ENCODE measurements around the gene E2F6. TPM values are rescaled to one million over a fixed set of nuclear protein-coding genes. Genes with fewer than 3 reads are reported as not detected.

E2F6 gene
- total RNA-seq, 1 experiment from 2014 or later = 27.1 TPM

DNA sequence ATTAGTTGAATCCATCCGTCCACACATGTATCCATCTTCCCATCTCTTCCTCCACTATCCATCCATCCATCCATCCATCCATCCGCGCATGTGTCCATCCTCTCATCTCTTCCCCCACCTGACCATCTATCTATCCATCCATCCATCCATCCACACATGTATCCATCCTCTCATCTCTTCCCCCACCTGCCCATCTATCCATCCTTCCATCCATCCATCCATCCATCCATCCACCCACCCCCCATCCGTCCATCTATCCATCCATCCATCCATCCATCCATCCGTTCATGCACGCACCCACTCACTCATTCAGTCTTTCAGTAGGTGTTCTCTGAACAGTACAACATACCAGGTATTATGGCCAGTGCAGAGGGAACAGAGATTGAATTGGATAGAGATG lies 48.9 kb upstream of the E2F6 start:
- CTCF ChIA-PET = no interaction called here
- no peak overlapping the region for H3K9ac ChIP-seq (ENCODE audit: low read length)
- H3K9me2 ChIP-seq (replicated peaks; ENCODE audit: low read length) = no peaks in the 10 kb centered on the region
- H3K4me1 ChIP-seq (ENCODE audit: insufficient read depth, low read length) = no peaks in the 10 kb centered on the region
- no peaks in the 10 kb centered on the region for H3K9me3 ChIP-seq (ENCODE audit: low read length)
- no peaks in the 10 kb centered on the region for H3K79me2 ChIP-seq (ENCODE audit: low read length)
- POLR2A ChIA-PET (ENCODE audit: unreplicated experiment) = no interaction called here
- H3K36me3 ChIP-seq (ENCODE audit: low read depth, low read length) = no peaks in the 10 kb centered on the region
- TF ChIP-seq EZH2phosphoT487 (IDR thresholded peaks at IDR 0.05; ENCODE audit: borderline replicate concordance, low read length) (no peak), EZH2 (IDR thresholded peaks at IDR 0.05; ENCODE audit: low read length, unreplicated experiment) (no peak)
- TF ChIP-seq, protein P1, sequence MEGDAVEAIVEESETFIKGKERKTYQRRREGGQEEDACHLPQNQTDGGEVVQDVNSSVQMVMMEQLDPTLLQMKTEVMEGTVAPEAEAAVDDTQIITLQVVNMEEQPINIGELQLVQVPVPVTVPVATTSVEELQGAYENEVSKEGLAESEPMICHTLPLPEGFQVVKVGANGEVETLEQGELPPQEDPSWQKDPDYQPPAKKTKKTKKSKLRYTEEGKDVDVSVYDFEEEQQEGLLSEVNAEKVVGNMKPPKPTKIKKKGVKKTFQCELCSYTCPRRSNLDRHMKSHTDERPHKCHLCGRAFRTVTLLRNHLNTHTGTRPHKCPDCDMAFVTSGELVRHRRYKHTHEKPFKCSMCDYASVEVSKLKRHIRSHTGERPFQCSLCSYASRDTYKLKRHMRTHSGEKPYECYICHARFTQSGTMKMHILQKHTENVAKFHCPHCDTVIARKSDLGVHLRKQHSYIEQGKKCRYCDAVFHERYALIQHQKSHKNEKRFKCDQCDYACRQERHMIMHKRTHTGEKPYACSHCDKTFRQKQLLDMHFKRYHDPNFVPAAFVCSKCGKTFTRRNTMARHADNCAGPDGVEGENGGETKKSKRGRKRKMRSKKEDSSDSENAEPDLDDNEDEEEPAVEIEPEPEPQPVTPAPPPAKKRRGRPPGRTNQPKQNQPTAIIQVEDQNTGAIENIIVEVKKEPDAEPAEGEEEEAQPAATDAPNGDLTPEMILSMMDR (conservative IDR thresholded peaks at IDR 0.05; ENCODE audit: low read depth, low read length) = no peak
- no peak overlapping the region for H3K4me3 ChIP-seq (ENCODE audit: low read length)
- H4K20me1 ChIP-seq (ENCODE audit: low read length) = no peaks in the 10 kb centered on the region
- intact Hi-C loops (cut with micrococcal nuclease) = no loop called here
- no peak for ATAC-seq
- H3K27ac ChIP-seq (ENCODE audit: low read length) = no peak overlapping the region
- H3F3A ChIP-seq (ENCODE audit: low read length, unreplicated experiment) = no peaks in the 10 kb centered on the region
- no peak overlapping the region for H3K4me2 ChIP-seq (ENCODE audit: low read length)
- peaks cover 14% of the 10 kb centered on the region for H3K27me3 ChIP-seq (ENCODE audit: low read length)
- DNase-seq = no peak
- no peak overlapping the region for H2AFZ ChIP-seq (ENCODE audit: low read length)
- BruUV-seq (replicated peaks) = no TSS peak

DNA sequence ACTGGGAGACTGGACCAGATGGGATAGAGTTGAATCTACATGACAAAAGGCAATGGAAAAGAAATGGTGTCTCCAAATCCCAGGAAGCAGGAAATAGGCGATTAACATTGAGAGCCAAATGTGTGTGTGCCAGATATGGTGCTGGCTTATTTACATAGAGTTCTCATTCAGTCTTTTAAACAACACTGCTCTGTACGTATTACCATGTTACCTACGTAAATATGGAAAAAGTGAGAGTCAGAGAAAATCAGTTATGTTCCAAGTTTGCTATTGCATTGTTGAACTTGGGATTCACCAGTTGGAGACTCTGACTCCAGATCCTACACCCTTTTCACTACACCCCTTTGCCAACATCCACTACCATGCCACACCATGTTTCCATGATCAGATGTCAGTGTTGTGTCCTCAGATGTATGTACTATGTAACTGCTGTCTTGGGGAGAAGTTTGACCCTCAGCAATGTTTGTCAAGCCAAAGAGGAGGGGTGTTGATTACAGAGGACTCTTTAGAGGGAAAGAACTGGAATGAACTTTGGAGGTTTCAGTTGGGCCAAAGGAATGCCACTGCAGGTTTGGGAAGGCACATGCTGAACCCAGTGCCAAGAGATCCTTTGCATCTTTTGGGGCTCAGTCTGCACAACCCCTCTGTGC lies 48.2 kb upstream of the E2F6 start:
- no peak for DNase-seq
- Histone ChIP-seq H3K4me2 (ENCODE audit: low read length) (no peak overlapping the region), H3K9me3 (ENCODE audit: low read length) (no peaks in the 10 kb centered on the region), H3K9ac (ENCODE audit: low read length) (no peak overlapping the region), H3K4me1 (ENCODE audit: insufficient read depth, low read length) (no peaks in the 10 kb centered on the region), H2AFZ (ENCODE audit: low read length) (no peak overlapping the region), H3K36me3 (ENCODE audit: low read depth, low read length) (no peaks in the 10 kb centered on the region), H3F3A (ENCODE audit: low read length, unreplicated experiment) (no peaks in the 10 kb centered on the region), H3K9me2 (replicated peaks; ENCODE audit: low read length) (no peaks in the 10 kb centered on the region), H3K79me2 (ENCODE audit: low read length) (no peaks in the 10 kb centered on the region), H3K27ac (ENCODE audit: low read length) (no peak overlapping the region), H3K4me3 (ENCODE audit: low read length) (no peak overlapping the region), H3K27me3 (ENCODE audit: low read length) (peaks cover 14% of the 10 kb centered on the region), H4K20me1 (ENCODE audit: low read length) (no peaks in the 10 kb centered on the region)
- TF ChIP-seq EZH2 (IDR thresholded peaks at IDR 0.05; ENCODE audit: low read length, unreplicated experiment) (no peak), EZH2phosphoT487 (IDR thresholded peaks at IDR 0.05; ENCODE audit: borderline replicate concordance, low read length) (no peak)
- TF ChIP-seq, protein P1 (conservative IDR thresholded peaks at IDR 0.05; ENCODE audit: low read depth, low read length) = no peak
- intact Hi-C loops (cut with micrococcal nuclease) = no loop called here
- POLR2A ChIA-PET (ENCODE audit: unreplicated experiment) = no interaction called here
- no peak for ATAC-seq
- BruUV-seq (replicated peaks) = no TSS peak
- CTCF ChIA-PET = no interaction called here

DNA sequence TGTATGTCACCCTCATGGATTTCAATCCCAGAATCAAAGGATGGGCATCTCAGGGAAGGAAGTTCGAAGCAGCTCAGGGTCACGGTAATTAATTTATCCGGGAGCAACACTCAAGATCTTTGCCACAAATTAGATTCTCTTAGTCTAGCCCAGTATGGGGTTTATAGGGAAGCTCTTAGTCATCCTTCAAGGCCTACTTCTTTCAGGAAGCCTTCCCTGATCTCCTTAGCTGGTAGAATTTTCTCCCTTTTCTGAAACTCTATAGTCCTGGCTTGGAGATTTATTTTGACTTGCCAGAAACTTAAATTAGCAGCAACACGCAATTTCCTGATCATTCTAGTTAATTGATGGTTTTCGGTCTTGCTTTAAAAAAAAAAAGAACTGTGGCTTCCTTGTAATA lies 47.4 kb upstream of the E2F6 start:
- no TSS peak for BruUV-seq (replicated peaks)
- H3K9me3 ChIP-seq (ENCODE audit: low read length) = no peaks in the 10 kb centered on the region
- H4K20me1 ChIP-seq (ENCODE audit: low read length) = no peaks in the 10 kb centered on the region
- peaks cover 14% of the 10 kb centered on the region for H3K27me3 ChIP-seq (ENCODE audit: low read length)
- H3K4me3 ChIP-seq (ENCODE audit: low read length) = no peak overlapping the region
- ChIA-PET POLR2A (ENCODE audit: unreplicated experiment) (no interaction called here), CTCF (no interaction called here)
- no peaks in the 10 kb centered on the region for H3F3A ChIP-seq (ENCODE audit: low read length, unreplicated experiment)
- H3K79me2 ChIP-seq (ENCODE audit: low read length) = no peaks in the 10 kb centered on the region
- no peak overlapping the region for H3K4me2 ChIP-seq (ENCODE audit: low read length)
- H3K27ac ChIP-seq (ENCODE audit: low read length) = no peak overlapping the region
- no peaks in the 10 kb centered on the region for H3K9me2 ChIP-seq (replicated peaks; ENCODE audit: low read length)
- ATAC-seq = no peak
- H3K36me3 ChIP-seq (ENCODE audit: low read depth, low read length) = no peaks in the 10 kb centered on the region
- TF ChIP-seq, protein P1 (conservative IDR thresholded peaks at IDR 0.05; ENCODE audit: low read depth, low read length) = no peak
- TF ChIP-seq EZH2phosphoT487 (IDR thresholded peaks at IDR 0.05; ENCODE audit: borderline replicate concordance, low read length) (no peak), EZH2 (IDR thresholded peaks at IDR 0.05; ENCODE audit: low read length, unreplicated experiment) (no peak)
- DNase-seq = no peak
- H3K9ac ChIP-seq (ENCODE audit: low read length) = no peak overlapping the region
- no peaks in the 10 kb centered on the region for H3K4me1 ChIP-seq (ENCODE audit: insufficient read depth, low read length)
- H2AFZ ChIP-seq (ENCODE audit: low read length) = no peak overlapping the region
- intact Hi-C loops (cut with micrococcal nuclease) = no loop called here
